ENCODE data around the gene EIF5.

DNA sequence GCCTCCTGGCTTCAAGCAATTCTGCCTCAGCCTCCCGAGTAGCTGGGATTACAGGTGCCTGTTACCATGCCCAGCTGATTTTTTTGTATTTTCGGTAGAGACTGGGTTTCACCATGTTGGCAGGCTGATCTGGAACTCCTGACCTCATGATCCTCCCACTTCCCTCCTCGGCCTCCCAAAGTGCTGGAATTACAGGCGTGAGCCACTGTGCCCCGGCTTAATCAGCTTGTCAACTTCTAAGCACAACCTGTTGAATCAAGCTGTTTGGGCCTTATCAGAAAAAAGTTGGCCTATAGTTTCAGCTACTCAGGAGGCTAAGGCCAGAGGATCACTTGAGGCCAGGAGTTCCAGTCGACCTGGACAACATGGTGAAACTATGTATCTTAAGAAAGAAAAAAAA lies 59.0 kb downstream of the EIF5 start:
- TF ChIP-seq, protein P1, sequence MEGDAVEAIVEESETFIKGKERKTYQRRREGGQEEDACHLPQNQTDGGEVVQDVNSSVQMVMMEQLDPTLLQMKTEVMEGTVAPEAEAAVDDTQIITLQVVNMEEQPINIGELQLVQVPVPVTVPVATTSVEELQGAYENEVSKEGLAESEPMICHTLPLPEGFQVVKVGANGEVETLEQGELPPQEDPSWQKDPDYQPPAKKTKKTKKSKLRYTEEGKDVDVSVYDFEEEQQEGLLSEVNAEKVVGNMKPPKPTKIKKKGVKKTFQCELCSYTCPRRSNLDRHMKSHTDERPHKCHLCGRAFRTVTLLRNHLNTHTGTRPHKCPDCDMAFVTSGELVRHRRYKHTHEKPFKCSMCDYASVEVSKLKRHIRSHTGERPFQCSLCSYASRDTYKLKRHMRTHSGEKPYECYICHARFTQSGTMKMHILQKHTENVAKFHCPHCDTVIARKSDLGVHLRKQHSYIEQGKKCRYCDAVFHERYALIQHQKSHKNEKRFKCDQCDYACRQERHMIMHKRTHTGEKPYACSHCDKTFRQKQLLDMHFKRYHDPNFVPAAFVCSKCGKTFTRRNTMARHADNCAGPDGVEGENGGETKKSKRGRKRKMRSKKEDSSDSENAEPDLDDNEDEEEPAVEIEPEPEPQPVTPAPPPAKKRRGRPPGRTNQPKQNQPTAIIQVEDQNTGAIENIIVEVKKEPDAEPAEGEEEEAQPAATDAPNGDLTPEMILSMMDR (IDR thresholded peaks at IDR 0.05), result no peak
- no peak for TF ChIP-seq POLR2AphosphoS5 (IDR thresholded peaks at IDR 0.05)
